GM23248 (cell line): ENCODE results near the gene MCRS1. TPM values are rescaled to one million over a fixed set of nuclear protein-coding genes. Genes with fewer than 3 reads are reported as not detected.

Experiments used
- DNase-seq: peaks from one replicate; pipeline ENCODE4 v3.0.0-alpha.2; 2015
- H2AFZ ChIP-seq: fragments of 200-600 bp; sonication (generic); 2 replicates; pipeline ENCODE4 v1.6.1; 2016; ENCODE audit warnings: antibody characterized with exemption
- H3F3A ChIP-seq: fragments of 200-600 bp; sonication (generic); 2 replicates; pipeline ENCODE4 v1.6.1; 2016; ENCODE audit warnings: mild to moderate bottlenecking, antibody characterized with exemption, mixed run types; ENCODE audit not compliant: insufficient read depth
- H3K27ac ChIP-seq: fragments of 200-600 bp; sonication (generic); 2 replicates; pipeline ENCODE4 v1.5.1; 2016; ENCODE audit warnings: mild to moderate bottlenecking
- H3K27me3 ChIP-seq: fragments of 200-600 bp; sonication (generic); replicated peaks from 2 replicates; pipeline ENCODE4 v1.6.1; 2016; ENCODE audit warnings: mild to moderate bottlenecking; ENCODE audit not compliant: insufficient read depth
- H3K36me3 ChIP-seq: fragments of 200-600 bp; sonication (generic); 2 replicates; pipeline ENCODE4 v1.6.1; 2016; ENCODE audit warnings: low read depth, mild to moderate bottlenecking
- H3K4me1 ChIP-seq: fragments of 200-600 bp; sonication (generic); 2 replicates; pipeline ENCODE4 v1.6.1; 2016; ENCODE audit warnings: mild to moderate bottlenecking; ENCODE audit not compliant: insufficient read depth
- H3K4me2 ChIP-seq: fragments of 200-600 bp; sonication (generic); one replicate; pipeline ENCODE4 v1.6.1; 2016; ENCODE audit warnings: mild to moderate bottlenecking; ENCODE audit not compliant: unreplicated experiment
- H3K4me3 ChIP-seq: fragments of 200-600 bp; sonication (generic); 2 replicates; pipeline ENCODE4 v1.5.1; 2016; ENCODE audit warnings: mild to moderate bottlenecking
- H3K79me2 ChIP-seq: fragments of 200-600 bp; sonication (generic); 2 replicates; pipeline ENCODE4 v1.6.1; 2016; ENCODE audit warnings: mild to moderate bottlenecking; ENCODE audit not compliant: insufficient read depth
- H3K9ac ChIP-seq: fragments of 200-600 bp; sonication (generic); 2 replicates; pipeline ENCODE4 v1.6.1; 2016; ENCODE audit warnings: mild to moderate bottlenecking
- H3K9me2 ChIP-seq: fragments of 200-600 bp; sonication (generic); 2 replicates; pipeline ENCODE4 v1.6.1; 2016; ENCODE audit warnings: mixed run types, mild to moderate bottlenecking, moderate library complexity; ENCODE audit not compliant: insufficient read depth
- H3K9me3 ChIP-seq: fragments of 200-600 bp; sonication (generic); one replicate; pipeline ENCODE4 v1.6.1; 2017; ENCODE audit warnings: low read depth
- H4K20me1 ChIP-seq: fragments of 200-600 bp; sonication (generic); 2 replicates; pipeline ENCODE4 v1.6.0; 2016; ENCODE audit not compliant: insufficient read depth
- EZH2 ChIP-seq: fragments of 200-600 bp; sonication (generic); IDR thresholded peaks from 2 replicates; pipeline ENCODE4 v1.6.1; 2018; ENCODE audit warnings: antibody characterized with exemption, mild to moderate bottlenecking; ENCODE audit not compliant: insufficient read depth, poor library complexity, severe bottlenecking
- EZH2phosphoT487 ChIP-seq: fragments of 200-600 bp; sonication (generic); IDR thresholded peaks from 2 replicates; pipeline ENCODE4 v1.6.1; 2018; ENCODE audit warnings: antibody characterized with exemption, moderate library complexity, mild to moderate bottlenecking, low read depth; ENCODE audit not compliant: insufficient read depth
- WGBS, 2 experiments: methylation state at CpG; one replicate each; pipeline ENCODE4 v1.1.6; 2015 to 2017; ENCODE audit warnings: low lambda C conversion rate in 2 of 2, low coverage in 1 of 2; ENCODE audit errors: missing lambda C conversion rate in 2 of 2; 5-methylcytosine and 5-hydroxymethylcytosine counted together
- in situ Hi-C: fragments of 300-500 bp; cut with MboI; formaldehyde crosslinking; loops from 2 replicates; pipeline ENCODE4 v1.15.0; 2020
- polyA plus RNA-seq: library from polyadenylated mRNA; unstranded; fragments of >200 nt; fragmentation: Nextera tagmentation; extraction: Ambion mirVana; gene quantifications from 2 replicates; pipeline ENCODE4 v1.2.1, GENCODE V29; 2016
- total RNA-seq: library from RNA; depleted of rRNA; stranded (reverse); fragments of >200 nt; shearing (Covaris generic); gene quantifications from 2 replicates; pipeline ENCODE4 v1.2.3, GENCODE V29; 2014

The MCRS1 gene
- total and polyA plus RNA-seq, 2 experiments from 2014 or later: 54.9 to 64.2 TPM

DNA sequence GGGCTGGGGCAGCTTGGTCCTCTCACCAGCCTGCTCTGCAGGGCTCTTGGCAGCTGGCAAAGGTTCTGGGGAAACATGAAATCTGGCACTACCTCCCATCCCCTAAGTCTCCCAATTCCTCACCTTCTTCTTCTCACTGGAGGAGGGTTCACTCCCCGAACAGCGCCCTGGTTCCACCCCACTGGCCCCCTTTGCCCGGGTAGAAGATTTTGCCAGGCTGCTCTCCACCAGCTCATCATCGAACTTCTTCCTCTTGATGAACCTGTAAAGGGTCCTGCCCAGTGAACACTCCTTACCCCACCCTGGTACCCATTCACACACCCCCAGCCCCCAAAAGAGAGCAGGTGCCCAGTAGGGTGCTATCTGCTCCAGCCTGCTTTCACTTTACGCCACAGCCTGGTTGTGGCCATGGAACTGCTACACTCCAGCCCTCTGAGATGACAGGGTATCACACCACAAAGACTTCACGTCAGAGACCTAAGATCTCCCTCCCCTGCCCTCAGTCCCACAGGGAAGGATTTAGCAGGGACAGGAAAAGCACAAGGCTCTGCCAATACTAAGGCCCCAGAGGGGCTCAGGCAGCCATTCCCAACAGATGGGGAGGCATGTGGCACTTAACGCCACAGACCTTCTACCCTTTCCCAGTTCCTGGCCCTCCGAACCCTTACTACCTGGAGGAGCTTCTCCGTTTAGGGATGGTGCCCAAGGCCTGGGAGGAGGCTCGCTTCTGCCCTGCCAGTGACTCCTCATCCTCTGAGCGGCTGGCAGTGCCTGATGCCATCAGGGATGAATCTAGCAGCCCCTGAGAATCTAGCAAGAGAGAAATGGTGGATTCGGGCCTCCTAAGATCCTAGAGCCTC is 2.3 kb downstream of the MCRS1 start:
- Histone ChIP-seq H3K9me3 (no peaks in the 10 kb centered on the region), H3K27me3 (no peaks in the 10 kb centered on the region), H3K4me3 (no peak overlapping the region), H3K4me2 (no peak overlapping the region), H3F3A (no peaks in the 10 kb centered on the region), H3K4me1 (peaks cover 11% of the 10 kb centered on the region; the same call in 1 of the 2 replicates), H3K27ac (no peak overlapping the region), H4K20me1 (no peaks in the 10 kb centered on the region), H3K36me3 (peaks cover 2% of the 10 kb centered on the region; the same call in 1 of the 2 replicates), H2AFZ (no peak overlapping the region), H3K9me2 (no peaks in the 10 kb centered on the region), H3K9ac (no peak overlapping the region), H3K79me2 (peaks cover 44% of the 10 kb centered on the region)
- no peak for TF ChIP-seq EZH2phosphoT487
- TF ChIP-seq EZH2: no peak
- 87 to 88% methylated on average over 12 of the region's 12 CpGs for WGBS, 2 experiments
- in situ Hi-C loops: no loop called here
- no peak for DNase-seq

DNA sequence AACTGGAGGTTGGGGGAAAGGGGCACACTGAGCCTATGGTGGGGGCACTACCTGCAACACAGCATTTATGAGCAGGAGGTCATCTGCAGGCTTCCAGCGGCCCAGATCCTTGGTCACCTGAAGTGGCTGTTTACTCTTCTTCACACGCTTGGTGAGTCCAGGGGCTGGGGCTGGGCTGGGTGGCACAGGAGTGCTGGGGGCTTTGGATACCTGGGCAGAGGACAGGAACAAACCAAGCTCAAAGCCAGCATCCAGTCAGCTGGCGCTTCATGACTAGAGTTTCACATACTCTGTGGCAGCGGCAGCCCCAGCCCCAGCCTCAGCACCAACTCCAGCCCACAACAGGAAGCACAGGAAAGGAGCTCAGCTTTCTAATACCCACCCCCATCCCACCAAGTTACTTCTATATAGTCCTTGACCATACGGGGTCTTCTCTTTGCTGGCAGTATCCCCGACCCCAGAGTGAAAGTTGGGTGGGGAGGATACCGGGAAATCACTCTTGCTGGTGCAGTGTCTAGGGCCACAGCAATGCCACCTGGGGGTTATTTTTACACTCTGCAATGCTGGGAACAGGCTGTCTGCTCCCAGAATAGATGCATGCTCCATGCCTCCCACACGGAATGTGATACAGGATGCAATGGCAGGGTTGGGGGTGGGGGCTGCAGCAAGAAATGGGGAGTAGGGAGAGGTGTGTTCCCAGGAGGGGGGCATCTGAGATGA is 3.1 kb downstream of the MCRS1 start:
- Histone ChIP-seq H2AFZ (no peak overlapping the region), H3K27ac (no peak overlapping the region), H3K79me2 (peaks cover 36% of the 10 kb centered on the region), H3K9ac (no peak overlapping the region), H3K27me3 (no peaks in the 10 kb centered on the region), H3K4me3 (no peak overlapping the region), H3K4me2 (no peak overlapping the region), H3K4me1 (peaks cover 11% of the 10 kb centered on the region; the same call in 1 of the 2 replicates), H3K36me3 (peaks cover 2% of the 10 kb centered on the region; the same call in 1 of the 2 replicates), H3F3A (no peaks in the 10 kb centered on the region), H3K9me3 (no peaks in the 10 kb centered on the region), H4K20me1 (no peaks in the 10 kb centered on the region), H3K9me2 (no peaks in the 10 kb centered on the region)
- in situ Hi-C loops: no loop called here
- 83 to 86% methylated on average over 7 to 8 of the region's 8 CpGs for WGBS, 2 experiments
- TF ChIP-seq EZH2phosphoT487 (no peak), EZH2 (no peak)
- DNase-seq: no peak

GRCh38 chr12:49563951-49564685 is 3.8 kb downstream of the MCRS1 start:
- Histone ChIP-seq H4K20me1 (no peaks in the 10 kb centered on the region), H3K4me2 (no peak overlapping the region), H3K4me1 (peaks cover 9% of the 10 kb centered on the region; the same call in 1 of the 2 replicates), H3K27ac (no peak overlapping the region), H3F3A (no peaks in the 10 kb centered on the region), H3K9me3 (no peaks in the 10 kb centered on the region), H3K79me2 (peaks cover 29% of the 10 kb centered on the region), H3K36me3 (peaks cover 2% of the 10 kb centered on the region; the same call in 1 of the 2 replicates), H3K27me3 (no peaks in the 10 kb centered on the region), H2AFZ (no peak overlapping the region), H3K9ac (no peak overlapping the region), H3K4me3 (no peak overlapping the region), H3K9me2 (no peaks in the 10 kb centered on the region)
- 90 to 93% methylated on average over 14 of the region's 14 CpGs for WGBS, 2 experiments
- TF ChIP-seq EZH2phosphoT487: no peak
- no peak for DNase-seq
- in situ Hi-C loops: no loop called here

- H3K4me2 ChIP-seq: no peak overlapping the region
- no peaks in the 10 kb centered on the region for H3K9me2 ChIP-seq
- TF ChIP-seq EZH2phosphoT487 (no peak), EZH2 (no peak)
- DNase-seq: no peak
- H3K27ac ChIP-seq: no peak overlapping the region
- no peaks in the 10 kb centered on the region for H3F3A ChIP-seq
- H3K4me1 ChIP-seq: peaks cover 7% of the 10 kb centered on the region; the same call in 1 of the 2 replicates
- H3K79me2 ChIP-seq: peaks cover 20% of the 10 kb centered on the region
- in situ Hi-C loops: no loop called here
- no peaks in the 10 kb centered on the region for H3K9me3 ChIP-seq
- H3K9ac ChIP-seq: no peak overlapping the region
- H2AFZ ChIP-seq: no peak overlapping the region
- WGBS, 2 experiments: 93 to 94% methylated on average over 6 of the region's 6 CpGs
- H4K20me1 ChIP-seq: no peaks in the 10 kb centered on the region
- H3K36me3 ChIP-seq: peaks cover 2% of the 10 kb centered on the region; the same call in 1 of the 2 replicates
- no peaks in the 10 kb centered on the region for H3K27me3 ChIP-seq
- no peak overlapping the region for H3K4me3 ChIP-seq
Measured at GRCh38 chr12:49562831-49563230, 5.1 kb downstream of the MCRS1 start.
